Measurements from ENCODE around the gene RALGAPA2.

Gene RALGAPA2

GRCh38 chr20:20439602-20440190 is 272.7 kb downstream of the RALGAPA2 start:
- DNase-seq (ENCODE audit: low read depth in 2 of 2), result no peak

DNA sequence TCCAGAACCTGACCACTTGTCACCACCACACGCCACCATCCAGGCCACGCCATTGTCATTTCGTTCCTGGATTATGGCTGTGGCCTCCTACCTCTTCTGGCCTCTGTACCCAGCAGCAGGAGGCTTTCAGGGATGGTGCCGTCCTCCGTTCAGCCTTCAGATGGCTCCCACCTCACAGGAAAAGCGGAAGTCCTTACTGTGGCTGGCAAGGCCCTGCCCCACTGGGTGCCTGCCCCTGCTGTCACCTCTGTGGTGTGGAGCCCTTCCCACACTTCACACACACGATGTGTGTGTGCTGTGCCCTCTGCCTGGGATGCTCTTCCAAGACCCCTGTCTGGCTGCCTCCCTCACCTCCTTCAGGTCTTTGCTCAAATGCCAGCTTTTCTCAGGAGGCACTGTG is 275.1 kb downstream of the RALGAPA2 start:
- DNase-seq (ENCODE audit: low read depth in 2 of 2), result no peak

DNA sequence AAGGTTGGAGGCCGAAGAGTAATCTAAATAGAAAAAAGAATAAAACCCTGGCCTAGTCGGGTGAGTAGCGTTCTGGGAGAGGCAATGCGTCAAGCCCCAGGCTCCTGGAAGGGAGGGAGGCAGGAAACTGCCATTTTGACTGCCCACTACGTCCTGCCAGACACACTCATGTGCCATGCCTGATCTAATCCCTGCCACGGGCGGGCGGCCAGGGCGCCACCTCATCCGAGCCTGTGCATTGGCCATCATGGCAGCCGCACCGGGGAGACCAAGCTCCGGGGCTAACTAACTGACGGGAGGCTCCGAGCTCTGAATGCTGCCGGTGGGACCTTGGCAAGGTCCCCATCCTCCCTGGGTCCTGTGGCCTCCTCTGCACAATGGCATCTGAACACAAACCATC is 275.8 kb downstream of the RALGAPA2 start:
- no peak for DNase-seq (ENCODE audit: low read depth in 2 of 2)

DNA sequence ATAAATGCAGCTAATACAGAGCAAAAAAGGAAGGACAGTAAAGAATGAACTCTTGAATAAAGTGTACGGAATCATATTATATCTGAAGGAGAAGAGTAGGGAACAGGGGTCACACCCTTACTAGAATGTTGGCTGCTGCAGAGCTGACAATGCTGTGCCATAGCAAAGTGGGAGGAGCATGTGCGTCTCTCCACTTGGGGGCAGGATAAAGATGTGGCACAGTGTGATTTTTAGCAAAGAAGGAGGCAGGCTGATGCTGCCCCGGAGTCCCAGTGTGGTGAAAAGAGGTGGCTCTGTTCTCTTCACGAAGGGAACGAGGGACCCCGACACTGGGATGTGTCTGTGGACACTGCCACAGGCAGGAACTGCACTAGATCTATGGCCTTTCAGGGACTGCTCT is 277.0 kb downstream of the RALGAPA2 start:
- DNase-seq (ENCODE audit: low read depth in 2 of 2), result no peak

GRCh38 chr20:20432618-20433286 is 279.7 kb downstream of the RALGAPA2 start:
- DNase-seq (ENCODE audit: low read depth in 2 of 2), result no peak

GRCh38 chr20:20430066-20430465 is 282.4 kb downstream of the RALGAPA2 start:
- DNase-seq (ENCODE audit: low read depth in 2 of 2), result no peak

DNA sequence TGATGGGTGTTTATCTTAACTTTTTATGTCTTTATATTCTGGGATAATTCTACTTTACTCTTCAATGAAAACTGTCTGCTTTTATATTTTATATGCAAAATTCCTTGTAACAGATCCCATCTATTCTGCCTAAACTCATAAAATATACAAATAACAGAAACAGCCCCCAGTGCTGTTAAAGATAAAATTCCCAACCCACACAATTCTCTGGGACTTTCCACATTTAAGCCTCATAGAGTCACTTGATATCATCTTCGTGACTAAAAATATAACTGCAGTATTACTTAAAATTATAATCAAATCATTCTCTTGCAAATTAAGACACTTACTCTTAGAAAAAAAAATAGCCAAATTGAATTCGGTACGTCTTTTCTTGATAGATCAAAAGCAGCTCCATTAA is 284.4 kb downstream of the RALGAPA2 start:
- DNase-seq (ENCODE audit: low read depth in 2 of 2), result no peak

GRCh38 chr20:20427227-20427864 is 285.1 kb downstream of the RALGAPA2 start:
- DNase-seq (ENCODE audit: low read depth in 2 of 2), result no peak

- DNase-seq (ENCODE audit: low read depth in 2 of 2), result no peak
Measured at GRCh38 chr20:20426655-20426907, 285.9 kb downstream of the RALGAPA2 start.

DNA sequence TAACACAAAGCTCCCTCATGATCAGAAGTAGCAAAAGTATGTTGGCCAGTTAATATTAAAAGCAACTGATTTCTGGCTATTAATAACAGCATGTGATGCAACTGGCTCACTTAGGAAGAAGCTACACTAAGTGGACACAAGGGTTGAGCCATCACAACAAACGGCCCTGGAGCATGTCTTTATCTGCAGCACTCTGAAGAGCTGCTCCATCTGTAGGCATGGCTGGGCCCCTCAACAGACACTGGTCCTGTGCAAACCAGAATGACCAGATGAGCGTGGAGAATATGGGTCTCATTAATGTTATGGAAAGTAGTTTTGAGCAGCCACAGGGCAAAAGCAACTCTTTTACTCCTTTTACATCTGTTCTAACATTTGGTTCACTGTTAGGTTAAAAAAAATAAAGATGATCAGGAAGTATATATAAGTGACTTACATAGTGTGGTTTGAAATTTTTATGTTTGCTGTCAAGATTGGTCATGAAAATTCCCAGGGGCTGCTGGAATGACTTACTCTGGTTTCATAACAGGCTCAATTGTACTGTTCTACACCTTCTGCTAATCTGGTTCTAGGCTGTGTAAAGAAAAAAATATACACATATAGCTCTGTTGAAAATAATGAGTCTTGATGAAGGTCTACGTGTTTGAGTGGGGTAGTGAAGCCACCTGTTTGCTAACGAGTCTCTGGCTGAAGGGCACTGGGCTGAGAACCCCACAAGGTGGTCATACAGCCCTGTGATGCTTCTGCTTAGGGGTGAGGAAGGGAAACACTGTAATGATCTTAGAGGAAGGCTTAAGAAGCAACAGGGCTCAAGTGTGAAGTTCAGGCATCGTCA is 286.4 kb downstream of the RALGAPA2 start:
- DNase-seq (ENCODE audit: low read depth in 2 of 2), result no peak

DNA sequence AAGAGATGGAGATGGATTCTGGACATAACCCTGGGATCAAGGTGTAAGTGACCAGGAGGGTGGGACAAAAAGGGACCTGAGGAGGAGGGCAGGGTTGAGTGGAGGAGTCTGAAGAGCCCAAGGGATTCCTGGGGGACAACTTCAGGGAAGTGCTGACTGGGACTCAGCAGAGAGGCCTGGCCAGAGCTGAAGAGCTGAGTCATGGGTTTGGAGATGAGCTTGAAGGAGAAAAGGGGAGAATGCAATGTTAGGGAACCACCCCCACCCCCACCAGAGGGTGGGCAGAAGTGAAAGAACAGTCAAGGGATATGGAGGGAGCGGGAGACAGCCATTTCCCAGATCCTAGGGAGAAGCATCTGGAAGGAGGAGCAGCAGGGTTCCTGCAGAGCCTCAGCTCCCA is 289.3 kb downstream of the RALGAPA2 start:
- DNase-seq (ENCODE audit: low read depth in 2 of 2), result no peak

DNA sequence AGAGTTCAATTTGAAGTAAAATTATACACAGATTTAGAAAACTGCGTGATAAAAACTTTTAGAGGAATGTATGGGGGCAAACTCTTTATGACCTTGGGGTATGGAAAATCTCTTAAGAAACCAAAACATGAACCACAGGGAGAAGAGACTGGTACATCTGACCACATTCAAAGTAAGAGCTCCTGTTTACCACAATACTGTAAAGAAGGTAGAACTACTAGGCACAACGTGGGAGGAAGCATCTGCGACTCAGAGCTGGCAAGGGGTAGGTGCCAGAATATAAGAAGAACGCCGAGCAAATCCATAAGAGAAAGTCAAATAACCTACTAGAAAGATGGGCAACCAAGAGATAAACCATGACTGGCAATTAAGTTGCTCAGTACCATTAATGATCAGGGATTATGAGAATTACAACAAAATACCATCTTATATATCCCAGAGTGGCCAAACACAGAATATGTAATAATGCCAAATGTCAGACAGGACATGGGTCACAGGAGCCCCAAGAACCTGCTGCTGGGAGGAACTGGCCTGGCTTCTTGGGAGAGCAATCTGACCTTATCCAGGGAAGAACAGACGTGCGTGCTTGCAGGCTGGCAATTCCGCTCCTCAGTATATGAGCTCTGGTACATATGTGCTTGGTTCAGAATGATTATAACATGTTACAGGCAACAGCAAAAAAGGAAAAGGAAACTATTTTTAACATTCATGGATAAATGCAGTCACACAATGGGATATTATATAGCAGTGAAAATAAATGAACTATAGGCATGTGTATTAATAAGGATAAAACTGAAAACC is 294.4 kb downstream of the RALGAPA2 start:
- no peak for DNase-seq (ENCODE audit: low read depth in 2 of 2)

DNA sequence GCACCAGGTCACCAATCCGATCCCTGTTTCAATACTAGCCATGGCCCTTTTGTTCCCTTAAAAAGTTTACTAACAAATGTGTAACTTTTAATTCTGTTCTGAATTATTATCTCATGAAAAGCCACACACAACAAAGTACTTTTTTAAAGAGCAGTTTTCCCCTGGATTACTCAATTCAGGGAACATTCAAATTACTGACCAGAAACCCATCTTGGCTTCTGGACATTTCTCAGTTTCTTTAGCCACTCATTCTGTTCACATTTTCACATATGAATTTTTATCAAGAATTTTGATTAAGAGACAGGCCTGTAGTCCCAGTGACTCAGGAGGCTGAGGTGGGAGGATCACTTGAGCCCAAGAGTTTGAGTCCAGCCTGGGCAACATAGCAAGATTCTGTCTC is 297.1 kb downstream of the RALGAPA2 start:
- DNase-seq (ENCODE audit: low read depth in 2 of 2), result no peak

- no peak for DNase-seq (ENCODE audit: low read depth in 2 of 2)
Measured at GRCh38 chr20:20414640-20415220, 297.7 kb downstream of the RALGAPA2 start.

- DNase-seq (ENCODE audit: low read depth in 2 of 2), result no peak
Measured at GRCh38 chr20:20413810-20414281, 298.6 kb downstream of the RALGAPA2 start.

- DNase-seq (ENCODE audit: low read depth in 2 of 2), result no peak
Measured at GRCh38 chr20:20412750-20413149, 299.7 kb downstream of the RALGAPA2 start.

DNA sequence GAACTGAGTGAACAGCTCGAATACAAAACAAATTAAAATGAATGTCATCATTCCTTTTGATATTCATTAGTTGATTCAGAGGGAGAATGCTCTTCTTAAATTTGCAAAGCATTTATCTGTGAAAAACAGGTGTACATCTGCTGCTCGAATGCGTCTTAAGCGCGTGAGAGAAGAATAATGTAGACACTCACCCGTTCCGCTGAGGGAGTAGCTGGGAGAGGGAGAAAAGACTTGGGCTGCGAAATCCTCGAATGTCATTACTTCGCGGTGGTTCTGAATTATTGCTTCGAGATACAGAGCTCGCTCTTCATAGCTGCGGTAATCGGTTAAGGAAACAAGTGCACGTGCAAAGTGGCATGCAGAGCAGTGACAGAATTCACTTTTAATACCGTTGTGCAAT is 300.6 kb downstream of the RALGAPA2 start:
- no peak for DNase-seq (ENCODE audit: low read depth in 2 of 2)

GRCh38 chr20:20411402-20411801 is 301.0 kb downstream of the RALGAPA2 start:
- DNase-seq (ENCODE audit: low read depth in 2 of 2), result no peak

DNA sequence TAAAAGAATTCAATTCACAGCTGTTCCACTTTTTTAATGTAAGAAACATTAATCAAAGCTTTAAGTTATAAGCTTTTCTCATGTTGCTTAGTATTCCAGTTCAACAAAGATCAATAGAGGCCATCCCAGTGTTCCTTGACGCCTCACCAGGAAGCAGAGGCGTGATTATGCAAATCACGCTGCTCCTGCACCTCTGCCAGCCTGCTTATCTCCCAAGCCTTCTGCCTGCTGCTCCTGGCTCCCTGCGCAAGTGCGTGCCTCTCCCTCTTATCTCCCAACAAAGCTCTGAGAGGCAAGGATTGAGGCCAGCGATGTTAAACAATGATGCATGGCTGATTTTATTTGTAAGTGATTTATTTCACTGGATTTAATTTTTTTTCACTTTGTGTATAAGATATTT is 301.8 kb downstream of the RALGAPA2 start:
- no peak for DNase-seq (ENCODE audit: low read depth in 2 of 2)

DNA sequence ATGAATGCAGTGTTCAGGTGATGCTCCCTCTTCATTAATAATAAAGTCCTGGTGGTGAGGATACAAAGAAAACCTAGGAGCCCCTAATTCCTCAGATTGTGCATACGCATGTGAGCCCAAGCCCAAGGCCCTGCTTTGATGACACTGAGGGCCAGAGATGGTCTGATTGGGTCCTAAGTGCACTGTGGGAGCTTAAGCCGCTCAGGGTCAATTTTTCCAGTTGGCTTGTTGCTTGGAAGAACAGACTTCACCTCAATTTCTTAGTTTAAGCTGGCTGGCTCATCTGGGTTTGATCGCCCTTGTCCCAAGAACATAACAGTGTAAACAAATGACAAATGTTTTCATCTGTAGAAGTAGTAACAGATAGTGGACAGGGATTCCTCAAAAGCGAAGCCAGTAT is 303.1 kb downstream of the RALGAPA2 start:
- no peak for DNase-seq (ENCODE audit: low read depth in 2 of 2)

All from stimulated activated CD4-positive, alpha-beta T cell treated with anti-CD3 and anti-CD28 coated beads, Interleukin-1b, Interleukin-23, amount 100 ng/mL, for 4 hours (primary cell).